ENCODE results near the gene FAM110D. TPM values are rescaled to one million over a fixed set of nuclear protein-coding genes. Genes with fewer than 3 reads are reported as not detected.

Gene FAM110D
- total RNA-seq, 1 experiment from 2014 or later = not detected

DNA sequence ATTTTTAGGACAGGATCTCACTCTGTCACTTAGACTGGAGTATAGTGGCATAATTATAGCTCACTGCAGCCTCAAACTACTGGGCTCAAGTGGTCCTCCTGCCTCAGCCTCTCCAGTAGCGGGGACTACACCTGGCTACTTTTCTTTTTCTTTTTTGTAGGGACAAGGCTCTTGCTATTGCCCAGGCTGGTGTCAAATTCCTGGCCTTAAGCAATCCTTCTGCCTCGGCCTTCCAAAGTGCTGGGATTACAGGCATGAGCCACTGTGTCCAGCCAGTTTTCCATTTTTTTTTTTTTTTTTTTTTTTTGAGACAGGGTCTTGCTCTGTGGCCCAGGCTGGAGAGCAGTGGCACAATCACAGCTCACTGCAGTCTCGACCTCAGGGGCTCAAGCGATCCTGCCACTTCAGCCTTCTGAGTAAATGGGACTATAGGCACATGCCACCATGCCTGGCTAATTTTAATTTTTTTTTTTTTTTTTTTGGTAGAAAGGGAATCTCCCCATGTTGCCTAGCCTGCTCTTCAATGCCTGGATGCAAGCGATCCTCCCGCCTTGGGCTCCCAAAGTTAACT, 54.5 kb downstream of the FAM110D start:
- CTCF ChIA-PET = no interaction called here
- Histone ChIP-seq H3K27me3 (ENCODE audit: insufficient read depth, low read depth) (no peaks in the 10 kb centered on the region), H2AFZ (no peak overlapping the region), H3K4me1 (replicated peaks; ENCODE audit: insufficient read depth) (no peaks in the 10 kb centered on the region), H3F3A (ENCODE audit: insufficient read depth, low read depth) (no peaks in the 10 kb centered on the region), H3K4me3 (no peak overlapping the region), H3K9me2 (ENCODE audit: insufficient read depth) (no peaks in the 10 kb centered on the region), H3K27ac (no peak overlapping the region), H3K79me2 (ENCODE audit: low read depth) (no peaks in the 10 kb centered on the region), H3K36me3 (ENCODE audit: low read depth) (no peaks in the 10 kb centered on the region), H3K9me3 (ENCODE audit: insufficient read depth, low read depth) (no peaks in the 10 kb centered on the region), H4K20me1 (ENCODE audit: insufficient read depth) (no peaks in the 10 kb centered on the region), H3K4me2 (no peak overlapping the region)
- no peak for DNase-seq
- TF ChIP-seq EZH2 (IDR thresholded peaks at IDR 0.05; ENCODE audit: low read depth) (no peak), CTCF (conservative IDR thresholded peaks at IDR 0.05) (no peak)
- POLR2A ChIA-PET (ENCODE audit: unreplicated experiment) = no interaction called here
- intact Hi-C loops (cut with micrococcal nuclease; ENCODE audit: unreplicated experiment) = no loop called here
- no TSS peak for BruUV-seq (replicated peaks)

Other genes starting within 250 kb of the FAM110D start
- gene PAFAH2, start 161.0 kb upstream of the FAM110D start, total RNA-seq (2021) = 13.0 and 13.9 TPM in 2 replicates
- gene EXTL1, start 137.3 kb upstream of the FAM110D start, total RNA-seq (2021) = 0.13 and 0.63 TPM in 2 replicates
- not detected in 2 replicates for gene SLC30A2, start 113.0 kb upstream of the FAM110D start, total RNA-seq (2021)
- gene TRIM63, start 91.4 kb upstream of the FAM110D start, total RNA-seq (2021) = not detected in 2 replicates
- 7.6 and 8.4 TPM in 2 replicates for gene PDIK1L, start 47.3 kb upstream of the FAM110D start, total RNA-seq (2021)
- gene C1orf232, start 9.9 kb downstream of the FAM110D start, total RNA-seq (2021) = not detected in 2 replicates
- 37.0 and 55.9 TPM in 2 replicates for gene ZNF593, start 10.8 kb downstream of the FAM110D start, total RNA-seq (2021)
- gene ZNF593OS, start 12.8 kb downstream of the FAM110D start, total RNA-seq (2021) = not detected in 2 replicates
- 31.6 and 33.4 TPM in 2 replicates for gene CNKSR1, start 18.4 kb downstream of the FAM110D start, total RNA-seq (2021)
- gene CATSPER4, start 31.5 kb downstream of the FAM110D start, total RNA-seq (2021) = 0.24 TPM in 1 of 2 replicates, not detected in the other
- 34.0 and 42.5 TPM in 2 replicates for gene CEP85, start 75.1 kb downstream of the FAM110D start, total RNA-seq (2021)
- gene SH3BGRL3, start 121.0 kb downstream of the FAM110D start, total RNA-seq (2021) = 168 and 206 TPM in 2 replicates
- 57.2 and 59.9 TPM in 2 replicates for gene UBXN11, start 147.6 kb downstream of the FAM110D start, total RNA-seq (2021)
- 1.2 TPM in 1 of 2 replicates, not detected in the other for gene CD52, start 158.9 kb downstream of the FAM110D start, total RNA-seq (2021)
- 21.7 and 24.6 TPM in 2 replicates for gene CRYBG2, start 195.1 kb downstream of the FAM110D start, total RNA-seq (2021)
- not detected in 2 replicates for gene ZNF683, start 213.7 kb downstream of the FAM110D start, total RNA-seq (2021)